Measurements from ENCODE around the gene OXSM. TPM values are rescaled to one million over a fixed set of nuclear protein-coding genes. Genes with fewer than 3 reads are reported as not detected.

OXSM gene
- total and polyA plus RNA-seq, 11 donors = 7.3 to 21.8 (median 15.0) TPM

- WGBS, 4 donors = 82 to 89% (median 85%) methylated on average over 3 of the region's 3 CpGs
- TF ChIP-seq CTCF (IDR thresholded peaks at IDR 0.05) (no peak), POLR2A (IDR thresholded peaks at IDR 0.05) (no peak)
- intact Hi-C loops (cut with DNase I) = no loop called here
Measured at GRCh38 chr3:25748189-25748588, 41.7 kb upstream of the OXSM start.

GRCh38 chr3:25749031-25749581 lies 40.8 kb upstream of the OXSM start:
- H3K9me3 ChIP-seq = peaks cover 0 to 8% (median 0%) of the 10 kb centered on the region in 12 donors
- no peak for TF ChIP-seq POLR2A (IDR thresholded peaks at IDR 0.05)
- TF ChIP-seq CTCF (IDR thresholded peaks at IDR 0.05) = no peak
- ATAC-seq (no peak), DNase-seq (no peak)
- no peaks in the 10 kb centered on the region for H3K27me3 ChIP-seq
- intact Hi-C loops (cut with DNase I) = no loop called here
- peaks cover 0 to 21% (median 0%) of the 10 kb centered on the region in 12 donors for H3K4me1 ChIP-seq
- H3K36me3 ChIP-seq = peaks cover 0 to 81% (median 52%) of the 10 kb centered on the region in 9 donors
- no peak overlapping the region for H3K27ac ChIP-seq
- 78 to 88% (median 80%) methylated on average over 6 of the region's 6 CpGs for WGBS, 4 donors
- no peak overlapping the region for H3K4me3 ChIP-seq

More at GRCh38 chr3:25748189-25748588, 41.7 kb upstream of the OXSM start:
- Histone ChIP-seq H3K27me3 (no peaks in the 10 kb centered on the region), H3K4me1 (peaks cover 0 to 21% (median 0%) of the 10 kb centered on the region in 12 donors), H3K4me3 (no peak overlapping the region), H3K36me3 (peaks cover 0 to 79% (median 51%) of the 10 kb centered on the region in 9 donors), H3K27ac (no peak overlapping the region), H3K9me3 (peaks cover 0 to 8% (median 0%) of the 10 kb centered on the region in 12 donors)
- ATAC-seq = no peak
- no peak for DNase-seq

GRCh38 chr3:25751048-25751447 lies 38.8 kb upstream of the OXSM start:
- no peak for TF ChIP-seq POLR2A (IDR thresholded peaks at IDR 0.05)
- whole genome bisulfite sequencing, 4 donors = 97 to 98% (median 97%) methylated on average over 3 of the region's 3 CpGs
- peaks cover 0 to 73% (median 52%) of the 10 kb centered on the region in 9 donors for H3K36me3 ChIP-seq

GRCh38 chr3:25751725-25752124 lies 38.2 kb upstream of the OXSM start:
- ATAC-seq (no peak), DNase-seq (no peak)
- Histone ChIP-seq H3K9me3 (no peaks in the 10 kb centered on the region), H3K4me3 (no peak overlapping the region), H3K36me3 (peaks cover 0 to 67% (median 48%) of the 10 kb centered on the region in 9 donors), H3K27ac (no peak overlapping the region), H3K4me1 (peaks cover 0 to 21% (median 0%) of the 10 kb centered on the region in 12 donors), H3K27me3 (no peaks in the 10 kb centered on the region)
- TF ChIP-seq CTCF (IDR thresholded peaks at IDR 0.05) (no peak), POLR2A (IDR thresholded peaks at IDR 0.05) (no peak)
- WGBS, 4 donors = 58 to 80% (median 70%) methylated on average over 1 of the region's 1 CpG
- intact Hi-C loops (cut with DNase I) = no loop called here

More at GRCh38 chr3:25751048-25751447, 38.8 kb upstream of the OXSM start:
- ATAC-seq (no peak), DNase-seq (no peak)
- H3K4me1 ChIP-seq = peaks cover 0 to 21% (median 0%) of the 10 kb centered on the region in 12 donors
- H3K27me3 ChIP-seq = no peaks in the 10 kb centered on the region
- no peak overlapping the region for H3K27ac ChIP-seq
- intact Hi-C loops (cut with DNase I) = no loop called here
- H3K9me3 ChIP-seq = no peaks in the 10 kb centered on the region
- no peak overlapping the region for H3K4me3 ChIP-seq

Data from heart left ventricle (tissue), 16 donors.